ENCODE results near the gene TULP3. TPM values are rescaled to one million over a fixed set of nuclear protein-coding genes. Genes with fewer than 3 reads are reported as not detected.

Gene TULP3
- total RNA-seq, 2 donors from 2014 or later, result 6.7 to 7.1 TPM

DNA sequence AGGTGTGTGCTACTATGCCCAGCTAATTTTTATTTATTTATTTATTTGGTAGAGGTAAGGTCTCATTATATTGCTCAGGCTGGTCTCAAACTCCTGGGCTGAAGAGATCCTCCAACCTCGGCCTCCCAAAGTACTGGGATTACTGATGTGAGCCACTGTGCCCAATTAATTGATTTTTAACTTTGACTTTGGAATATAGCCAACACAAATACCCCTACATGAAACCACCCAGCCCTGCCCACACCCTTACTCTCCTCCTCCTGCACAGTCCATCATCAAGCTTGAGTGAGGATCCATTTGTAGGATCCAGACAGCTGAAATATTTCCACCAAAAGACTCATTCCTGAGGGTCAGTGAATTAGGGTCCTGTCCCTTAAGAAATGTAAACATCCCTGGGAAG lies 65.2 kb downstream of the TULP3 start:
- Mint-ChIP-seq H3K27ac (no peak overlapping the region), H3K4me3 (no peak overlapping the region), H3K4me1 (ENCODE audit: low read depth) (peaks cover 18% of the 10 kb centered on the region), H3K9me3 (no peaks in the 10 kb centered on the region), H3K36me3 (ENCODE audit: insufficient read depth in 2 of 2) (peaks cover 2% of the 10 kb centered on the region in 2 donors), H3K27me3 (ENCODE audit: low read depth) (peaks cover 44% of the 10 kb centered on the region)
- DNase-seq (no peak), ATAC-seq (replicated peaks in 1 of 2) (no peak)

DNA sequence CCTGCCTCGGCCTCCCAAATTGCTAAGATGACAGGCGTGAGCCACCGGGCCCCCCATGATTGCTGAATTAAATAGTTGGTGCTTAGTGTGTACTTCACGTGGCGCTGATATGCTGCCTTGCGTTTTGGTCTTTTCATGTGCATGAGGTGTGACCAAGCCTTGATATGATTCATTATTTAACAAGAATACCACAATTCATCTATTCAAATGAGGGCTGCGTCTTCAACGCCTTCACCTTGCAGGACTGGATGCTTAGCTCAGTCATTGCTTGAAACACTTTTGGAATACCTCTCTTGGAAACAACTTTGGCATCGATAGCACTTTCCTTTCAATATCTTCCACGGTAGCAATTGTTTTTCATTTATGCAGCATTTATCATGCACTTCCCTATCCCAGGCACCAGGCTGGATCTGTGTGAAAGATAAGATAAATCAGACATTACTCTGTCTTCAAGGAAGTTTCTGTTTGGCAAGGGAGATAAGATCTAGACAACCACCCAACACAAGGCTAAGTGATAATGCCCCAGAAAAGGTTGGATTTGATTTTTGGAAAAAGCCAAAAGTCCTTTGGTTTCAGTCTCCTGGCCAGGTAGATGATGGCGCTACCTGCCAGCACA lies 67.2 kb downstream of the TULP3 start:
- H3K9me3 Mint-ChIP-seq, result no peaks in the 10 kb centered on the region
- H3K4me3 Mint-ChIP-seq, result peak overlapping the region; percentile 84 to 90
- DNase-seq (no peak), ATAC-seq (replicated peaks in 1 of 2) (no peak)
- H3K36me3 Mint-ChIP-seq (ENCODE audit: insufficient read depth in 2 of 2), result peaks cover 2% of the 10 kb centered on the region in 2 donors
- peaks cover 18% of the 10 kb centered on the region for H3K4me1 Mint-ChIP-seq (ENCODE audit: low read depth)
- peaks cover 53% of the 10 kb centered on the region for H3K27me3 Mint-ChIP-seq (ENCODE audit: low read depth)
- no peak overlapping the region for H3K27ac Mint-ChIP-seq

DNA sequence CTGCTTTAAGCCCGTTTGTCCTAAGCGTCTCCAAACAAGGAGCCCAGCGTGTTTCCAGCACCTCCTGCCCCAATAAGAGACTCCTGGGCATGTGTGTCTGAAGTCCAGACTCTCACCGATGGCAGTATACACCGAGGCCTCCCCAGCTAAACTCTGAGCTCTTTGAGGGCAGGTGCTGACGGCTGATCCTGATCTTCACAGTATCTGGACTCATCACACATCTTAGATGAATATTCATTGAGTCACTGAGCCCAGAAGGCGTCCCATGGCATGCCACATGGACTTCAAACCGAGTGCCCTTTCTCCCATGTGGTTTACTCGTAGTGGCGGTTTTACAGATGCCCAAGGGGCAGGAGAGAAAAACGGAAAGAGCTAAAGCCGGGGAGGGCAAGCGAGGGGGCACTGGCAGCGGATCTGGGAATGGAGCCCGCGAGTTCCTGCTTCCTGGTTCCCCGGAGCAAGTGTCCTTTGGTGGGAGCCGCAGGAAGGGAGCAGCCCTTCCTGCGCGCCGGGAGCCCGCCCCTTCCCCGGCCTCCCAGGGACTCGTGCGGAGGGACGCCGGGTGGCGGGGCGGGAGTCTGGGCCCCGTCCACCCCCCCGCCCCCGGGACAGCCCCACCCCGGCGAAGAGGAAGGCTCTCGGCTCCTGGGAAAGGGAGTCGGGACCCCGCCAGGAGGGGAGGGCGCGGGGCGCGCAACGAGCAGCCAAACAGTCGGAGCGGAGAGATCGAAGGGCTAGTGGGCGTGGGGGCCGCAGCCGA lies 67.9 kb downstream of the TULP3 start:
- ATAC-seq (replicated peaks in 1 of 2) (no peak), DNase-seq (no peak)
- H3K4me3 Mint-ChIP-seq, result peak overlapping the region; percentile 84 to 90
- H3K27me3 Mint-ChIP-seq (ENCODE audit: low read depth), result peaks cover 60% of the 10 kb centered on the region
- no peaks in the 10 kb centered on the region for H3K9me3 Mint-ChIP-seq
- peaks cover 18% of the 10 kb centered on the region for H3K4me1 Mint-ChIP-seq (ENCODE audit: low read depth)
- no peak overlapping the region for H3K27ac Mint-ChIP-seq
- peaks cover 2% of the 10 kb centered on the region in 2 donors for H3K36me3 Mint-ChIP-seq (ENCODE audit: insufficient read depth in 2 of 2)

DNA sequence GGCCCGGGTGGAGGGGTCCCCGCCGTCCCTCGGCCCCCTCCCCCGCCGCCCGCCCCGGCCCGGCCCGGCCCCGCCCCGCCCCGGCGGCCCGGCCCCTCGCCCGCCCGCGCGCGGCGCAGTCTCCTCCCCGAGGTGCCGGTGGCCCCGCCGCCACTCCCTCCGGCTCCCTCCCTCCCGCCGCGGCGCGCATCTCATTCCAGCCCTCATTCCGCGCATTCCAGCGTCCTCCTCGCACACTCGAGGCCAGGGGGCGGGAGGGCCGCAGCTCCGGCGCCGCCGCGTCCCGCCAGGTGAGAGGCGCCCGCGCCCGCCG lies 68.5 kb downstream of the TULP3 start, which contains the start of gene TEAD4:
Gene TEAD4, plus strand, starts transcription at position 206 of the 313 bp plus-strand sequence.
- DNase-seq (peak; percentile 25 to 30), ATAC-seq (replicated peaks in 1 of 2) (peak; percentile 54 to 57)
- Mint-ChIP-seq H3K4me3 (peak within 1 kb of the TSS; percentile 84 to 90), H3K27ac (no peak within 1 kb of the TSS), H3K4me1 (ENCODE audit: low read depth) (peaks cover 18% of the 10 kb centered on the region), H3K9me3 (no peaks in the 10 kb centered on the region), H3K27me3 (ENCODE audit: low read depth) (peaks cover 61% of the 10 kb centered on the region), H3K36me3 (ENCODE audit: insufficient read depth in 2 of 2) (peaks cover 2% of the 10 kb centered on the region in 2 donors)

DNA sequence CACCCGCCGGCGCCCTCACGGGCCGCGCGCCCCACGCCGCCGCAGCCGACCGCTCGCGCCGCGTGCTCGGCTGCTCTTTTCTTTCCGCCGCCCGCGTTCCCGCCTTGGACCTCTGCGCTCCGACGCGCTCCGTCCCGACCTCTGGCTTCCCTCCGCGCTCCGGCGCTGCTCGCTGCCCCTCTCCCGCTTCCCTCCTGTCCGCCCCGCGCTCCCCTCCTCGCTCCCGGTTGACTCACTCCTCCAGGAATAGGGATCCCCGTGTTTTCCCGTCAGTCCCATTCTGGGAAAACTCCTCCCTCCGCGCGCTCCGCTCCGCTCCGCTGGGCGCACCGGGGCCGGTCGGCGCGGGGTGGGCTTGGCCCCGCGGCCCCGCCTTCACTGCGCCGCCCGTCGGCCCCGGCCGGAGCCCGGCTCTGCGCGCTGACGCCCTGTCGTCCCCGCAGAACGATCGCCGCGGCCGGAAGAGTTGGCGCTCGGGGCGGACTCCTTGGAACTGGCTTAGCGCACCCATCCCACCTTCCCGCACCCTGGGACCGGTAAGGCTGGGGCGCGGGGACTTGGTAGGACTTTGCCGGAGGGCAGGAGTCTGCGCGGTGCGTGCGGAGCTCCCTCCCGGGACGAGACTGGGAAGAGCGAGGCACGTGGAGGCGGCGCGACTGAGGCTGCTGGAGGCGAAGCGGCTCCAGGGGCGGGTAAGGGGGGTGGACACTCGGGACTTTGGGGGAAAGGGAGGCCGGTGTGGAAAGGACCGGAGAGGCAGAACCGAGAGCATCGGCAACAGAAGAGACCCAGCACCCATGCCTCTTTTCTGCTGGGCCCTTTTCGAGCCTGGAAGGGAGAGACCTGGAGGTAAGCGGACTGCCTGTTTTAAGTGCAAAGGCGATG lies 69.1 kb downstream of the TULP3 start:
- no peak overlapping the region for H3K27ac Mint-ChIP-seq
- DNase-seq (peak; percentile 34 to 45), ATAC-seq (replicated peaks in 1 of 2) (peak; percentile 61 to 67)
- peaks cover 2% of the 10 kb centered on the region in 2 donors for H3K36me3 Mint-ChIP-seq (ENCODE audit: insufficient read depth in 2 of 2)
- peaks cover 61% of the 10 kb centered on the region for H3K27me3 Mint-ChIP-seq (ENCODE audit: low read depth)
- peak overlapping the region; percentile 53 to 77 for H3K4me3 Mint-ChIP-seq
- peaks cover 18% of the 10 kb centered on the region for H3K4me1 Mint-ChIP-seq (ENCODE audit: low read depth)
- H3K9me3 Mint-ChIP-seq, result no peaks in the 10 kb centered on the region

DNA sequence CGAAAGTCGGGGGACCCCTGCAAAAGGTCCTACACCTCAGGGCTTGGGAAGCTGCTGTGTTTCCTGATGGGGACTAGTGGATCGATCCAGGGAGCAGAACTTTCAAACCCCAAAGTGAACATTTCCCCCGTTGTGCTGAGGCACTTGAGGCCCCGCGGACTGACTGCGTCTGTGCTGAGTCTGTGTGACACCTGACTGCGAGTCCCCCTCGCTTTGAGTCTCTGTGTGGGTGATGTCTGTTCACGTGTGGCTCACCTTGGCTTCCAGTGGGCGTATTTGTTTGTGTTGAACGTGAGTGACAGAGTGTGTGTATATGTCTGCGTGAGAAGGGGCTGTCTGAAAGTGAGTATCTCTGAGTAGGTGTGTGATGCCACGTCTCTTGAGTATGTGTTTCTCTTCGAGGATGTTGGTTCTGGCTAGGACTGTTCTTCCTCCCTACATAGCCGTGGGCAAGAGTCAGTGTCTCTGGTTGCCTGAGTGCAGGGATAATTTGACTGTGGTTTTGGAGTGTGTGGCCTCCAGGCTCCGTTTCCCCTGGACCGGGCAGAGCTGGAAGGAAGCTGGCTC lies 69.8 kb downstream of the TULP3 start:
- peaks cover 2% of the 10 kb centered on the region in 2 donors for H3K36me3 Mint-ChIP-seq (ENCODE audit: insufficient read depth in 2 of 2)
- no peak overlapping the region for H3K27ac Mint-ChIP-seq
- no peaks in the 10 kb centered on the region for H3K9me3 Mint-ChIP-seq
- peak; percentile 76 for ATAC-seq (replicated peaks in 1 of 2)
- H3K27me3 Mint-ChIP-seq (ENCODE audit: low read depth), result peaks cover 61% of the 10 kb centered on the region
- H3K4me1 Mint-ChIP-seq (ENCODE audit: low read depth), result peaks cover 18% of the 10 kb centered on the region
- H3K4me3 Mint-ChIP-seq, result peak overlapping the region; percentile 51 to 77
- DNase-seq, result peak; percentile 22 to 42

DNA sequence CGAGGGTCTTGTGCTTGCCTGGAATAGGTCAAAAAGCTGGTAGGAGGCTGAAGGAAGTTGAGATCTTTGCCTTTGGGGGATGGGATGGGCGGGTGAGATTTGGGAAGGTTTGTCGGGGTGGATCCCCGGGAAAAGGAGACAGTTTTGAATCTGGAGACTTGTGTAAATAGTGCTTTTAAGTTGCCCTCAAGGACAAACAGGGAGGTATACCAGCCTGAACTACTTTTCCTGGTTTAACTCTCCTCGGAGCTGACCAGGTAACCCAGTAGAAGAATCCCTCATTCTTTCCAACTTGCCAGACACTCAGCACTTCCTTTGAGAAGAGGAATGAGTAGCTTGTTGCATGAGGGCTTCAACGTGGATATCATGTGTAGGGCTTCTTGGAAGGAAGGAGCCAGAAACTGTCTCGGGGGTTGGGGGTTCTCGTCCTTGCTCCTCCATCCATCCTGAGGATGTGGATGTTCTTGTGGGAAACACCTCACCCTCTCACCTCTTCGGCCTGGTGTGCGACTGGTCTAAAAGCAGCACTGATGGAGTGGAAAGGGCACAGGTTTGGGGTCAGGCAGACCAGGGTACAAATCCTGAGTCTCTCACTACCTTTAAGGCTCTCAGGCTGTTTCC lies 70.4 kb downstream of the TULP3 start:
- Mint-ChIP-seq H3K27me3 (ENCODE audit: low read depth) (peaks cover 59% of the 10 kb centered on the region), H3K9me3 (no peaks in the 10 kb centered on the region), H3K27ac (no peak overlapping the region), H3K4me3 (peak overlapping the region; percentile 51 to 77), H3K36me3 (ENCODE audit: insufficient read depth in 2 of 2) (peaks cover 2% of the 10 kb centered on the region in 2 donors), H3K4me1 (ENCODE audit: low read depth) (peaks cover 18% of the 10 kb centered on the region)
- DNase-seq (no peak), ATAC-seq (replicated peaks in 1 of 2) (no peak)

DNA sequence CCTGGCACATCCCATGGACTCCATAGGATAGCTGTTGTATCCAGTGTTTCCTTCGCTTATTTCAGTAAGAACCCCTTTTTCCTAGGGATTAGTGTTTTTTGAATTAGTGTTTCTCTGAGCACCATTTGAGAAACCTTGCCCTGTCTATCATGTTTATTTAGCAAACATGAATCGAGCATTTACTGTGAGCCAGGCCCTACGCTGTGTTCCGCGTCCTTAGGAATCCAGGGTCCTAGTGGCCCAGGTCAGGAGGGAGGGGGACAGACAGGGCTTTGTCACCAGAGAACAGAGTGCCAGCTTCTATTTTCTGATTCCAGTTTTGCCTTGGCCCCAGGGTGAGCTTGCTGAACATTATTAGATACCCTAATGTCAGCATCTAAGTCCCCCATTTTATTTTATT lies 71.0 kb downstream of the TULP3 start:
- Mint-ChIP-seq H3K4me3 (no peak overlapping the region), H3K9me3 (no peaks in the 10 kb centered on the region), H3K4me1 (ENCODE audit: low read depth) (peaks cover 18% of the 10 kb centered on the region), H3K27ac (no peak overlapping the region), H3K27me3 (ENCODE audit: low read depth) (peaks cover 53% of the 10 kb centered on the region), H3K36me3 (ENCODE audit: insufficient read depth in 2 of 2) (peaks cover 2% of the 10 kb centered on the region in 2 donors)
- DNase-seq, result no peak
- ATAC-seq (replicated peaks in 1 of 2), result no peak

DNA sequence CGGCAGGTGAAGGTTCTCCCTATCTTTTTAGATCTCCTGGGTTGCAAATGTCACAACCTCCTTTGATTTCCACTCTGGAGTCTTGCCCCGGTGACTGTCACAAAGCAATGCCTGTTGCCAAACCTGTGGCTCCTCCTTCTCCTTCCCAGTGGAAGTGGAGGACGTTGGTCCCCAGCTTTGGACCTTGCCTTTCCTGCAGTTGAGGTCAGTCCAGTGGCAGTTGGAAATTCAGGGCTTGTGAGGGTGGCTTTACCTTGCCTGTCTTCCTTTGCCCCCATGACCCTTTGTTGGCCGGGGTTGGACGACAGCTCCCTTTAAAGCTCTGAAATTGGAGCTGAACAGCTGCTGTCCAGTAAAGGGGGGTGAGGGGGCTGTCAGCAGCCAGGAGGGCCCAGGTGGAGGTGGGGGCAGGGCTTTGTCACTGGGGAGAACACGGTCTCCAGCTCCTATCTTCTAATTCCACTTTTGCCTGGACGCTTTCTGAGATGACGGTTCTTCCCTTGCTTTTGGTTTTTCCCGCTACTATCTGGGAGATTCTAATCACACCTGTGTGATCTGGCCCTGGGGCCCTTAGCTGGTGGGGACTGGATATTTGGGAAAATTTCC lies 72.6 kb downstream of the TULP3 start:
- ATAC-seq (replicated peaks in 1 of 2), result no peak
- Mint-ChIP-seq H3K36me3 (ENCODE audit: insufficient read depth in 2 of 2) (peaks cover 2% of the 10 kb centered on the region in 2 donors), H3K27ac (no peak overlapping the region), H3K4me3 (no peak overlapping the region), H3K4me1 (ENCODE audit: low read depth) (peaks cover 16% of the 10 kb centered on the region), H3K9me3 (no peaks in the 10 kb centered on the region), H3K27me3 (ENCODE audit: low read depth) (peaks cover 37% of the 10 kb centered on the region)
- no peak for DNase-seq

DNA sequence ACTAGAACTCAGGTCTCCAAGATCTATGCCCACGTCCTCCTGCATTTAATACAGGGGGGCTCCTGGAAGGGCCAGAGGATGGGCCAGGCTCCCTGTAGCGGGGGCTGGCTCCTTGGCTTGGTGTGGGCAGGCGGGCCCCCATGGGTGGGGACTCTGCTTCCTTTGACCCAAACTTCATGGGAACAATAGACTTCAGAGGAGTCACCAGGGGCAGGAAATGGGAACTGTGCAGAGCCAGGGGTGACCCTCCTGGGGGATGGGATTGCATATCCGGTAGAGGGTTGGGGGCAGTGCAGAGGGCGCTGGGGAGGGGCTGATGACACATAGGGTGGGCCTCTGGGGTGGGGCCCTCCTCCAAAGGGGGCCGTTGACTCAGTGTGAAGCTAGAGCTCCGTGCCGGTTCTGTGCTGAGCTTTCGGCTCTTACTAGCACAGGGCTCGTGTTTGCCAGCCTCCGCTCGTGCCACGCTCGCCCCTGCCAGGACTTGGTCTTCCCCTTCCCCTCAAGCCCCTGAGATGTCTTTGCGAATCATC lies 73.1 kb downstream of the TULP3 start:
- Mint-ChIP-seq H3K27ac (no peak overlapping the region), H3K9me3 (no peaks in the 10 kb centered on the region), H3K4me3 (no peak overlapping the region), H3K36me3 (ENCODE audit: insufficient read depth in 2 of 2) (no peaks in the 10 kb centered on the region), H3K27me3 (ENCODE audit: low read depth) (peaks cover 32% of the 10 kb centered on the region), H3K4me1 (ENCODE audit: low read depth) (peaks cover 12% of the 10 kb centered on the region)
- DNase-seq, result no peak
- ATAC-seq (replicated peaks in 1 of 2), result no peak

DNA sequence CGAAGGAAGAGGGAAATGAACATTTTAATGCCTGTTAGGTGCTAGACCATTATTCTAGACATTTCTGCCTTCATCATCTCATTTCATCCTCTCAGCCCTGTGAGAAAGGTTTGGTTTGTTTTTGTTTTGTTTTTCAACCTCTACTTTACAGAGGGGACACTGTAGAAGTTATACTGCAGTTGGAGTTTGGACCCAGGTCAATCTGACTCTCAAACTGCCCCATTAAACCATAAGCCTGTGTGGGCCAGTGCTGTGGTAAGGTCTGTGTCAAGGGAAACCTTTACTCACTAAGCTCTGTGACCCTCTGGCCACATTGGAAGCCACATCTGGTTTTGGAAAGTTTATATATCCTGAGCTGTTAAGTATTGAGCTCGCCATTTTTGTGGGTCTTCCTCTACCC lies 77.0 kb downstream of the TULP3 start:
- H3K4me3 Mint-ChIP-seq, result no peak overlapping the region
- peaks cover 18% of the 10 kb centered on the region for H3K27me3 Mint-ChIP-seq (ENCODE audit: low read depth)
- H3K4me1 Mint-ChIP-seq (ENCODE audit: low read depth), result no peaks in the 10 kb centered on the region
- no peak for DNase-seq
- H3K36me3 Mint-ChIP-seq (ENCODE audit: insufficient read depth in 2 of 2), result no peaks in the 10 kb centered on the region
- ATAC-seq (replicated peaks in 1 of 2), result no peak
- no peaks in the 10 kb centered on the region for H3K9me3 Mint-ChIP-seq
- H3K27ac Mint-ChIP-seq, result no peak overlapping the region

DNA sequence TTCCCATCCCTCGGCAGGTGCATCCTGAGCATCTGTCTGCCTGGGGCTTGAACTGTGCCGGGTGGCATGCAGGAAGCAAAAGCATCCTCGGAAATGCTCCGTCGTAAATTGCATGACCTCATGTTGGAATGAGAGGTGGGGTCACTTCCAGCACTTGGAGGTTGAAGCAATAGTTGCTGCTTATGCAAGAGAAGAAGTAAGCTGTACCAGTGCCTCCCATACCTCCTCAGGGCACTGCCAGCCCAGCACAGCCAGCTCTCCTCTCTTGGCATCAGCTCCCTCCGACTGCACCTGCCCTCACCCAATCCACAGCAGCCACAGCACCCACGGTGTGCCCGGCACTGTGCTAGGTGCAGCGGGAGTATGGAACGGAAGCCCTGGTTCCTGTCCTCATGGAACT lies 80.1 kb downstream of the TULP3 start:
- H3K36me3 Mint-ChIP-seq (ENCODE audit: insufficient read depth in 2 of 2), result no peaks in the 10 kb centered on the region
- no peak overlapping the region for H3K4me3 Mint-ChIP-seq
- ATAC-seq (replicated peaks in 1 of 2) (no peak), DNase-seq (no peak)
- no peaks in the 10 kb centered on the region for H3K4me1 Mint-ChIP-seq (ENCODE audit: low read depth)
- no peak overlapping the region for H3K27ac Mint-ChIP-seq
- H3K27me3 Mint-ChIP-seq (ENCODE audit: low read depth), result peaks cover 7% of the 10 kb centered on the region
- no peaks in the 10 kb centered on the region for H3K9me3 Mint-ChIP-seq

Measured in activated T-cell treated with anti-CD3 and anti-CD28 coated beads, Interleukin-2, amount 50 U/mL, for 72 hours (primary cell).